ENCODE measurements around the gene ADRA2C.

ADRA2C gene

DNA sequence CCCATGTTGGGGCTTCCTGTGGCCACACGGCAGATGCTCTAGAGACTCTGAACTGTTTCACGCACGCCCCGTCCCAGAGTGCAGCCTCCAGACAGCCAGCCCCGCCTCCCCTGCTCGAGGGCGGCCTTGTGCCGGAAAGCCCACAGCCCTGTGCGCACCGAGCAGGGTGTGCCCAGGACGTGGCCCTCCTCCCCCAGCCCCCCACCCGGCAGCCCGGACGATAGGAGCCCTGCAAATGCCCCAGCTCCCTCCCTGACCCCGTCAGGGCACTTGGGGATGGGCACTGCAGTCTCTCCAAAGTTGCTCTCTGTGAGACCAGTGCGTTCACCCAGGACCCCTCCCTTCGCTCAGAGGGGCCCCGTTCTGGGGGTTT is 37.3 kb downstream of the ADRA2C start:
- H3K79me2 ChIP-seq (ENCODE audit: low read length), result no peaks in the 10 kb centered on the region
- no peaks in the 10 kb centered on the region for H3K4me1 ChIP-seq (ENCODE audit: low read length)
- H3K27ac ChIP-seq (ENCODE audit: low read length), result no peak overlapping the region
- H3K36me3 ChIP-seq (replicated peaks; ENCODE audit: low read depth, low read length), result no peaks in the 10 kb centered on the region
- H3K9me3 ChIP-seq (ENCODE audit: insufficient read depth, low read length), result no peaks in the 10 kb centered on the region
- no peak overlapping the region for H3K4me3 ChIP-seq (ENCODE audit: low read length)
- H3K4me2 ChIP-seq (ENCODE audit: low read length), result no peak overlapping the region
- no peak overlapping the region for H2AFZ ChIP-seq (ENCODE audit: low read depth, low read length)
- H3K9ac ChIP-seq (ENCODE audit: low read length), result no peak overlapping the region
- TF ChIP-seq, protein P1, sequence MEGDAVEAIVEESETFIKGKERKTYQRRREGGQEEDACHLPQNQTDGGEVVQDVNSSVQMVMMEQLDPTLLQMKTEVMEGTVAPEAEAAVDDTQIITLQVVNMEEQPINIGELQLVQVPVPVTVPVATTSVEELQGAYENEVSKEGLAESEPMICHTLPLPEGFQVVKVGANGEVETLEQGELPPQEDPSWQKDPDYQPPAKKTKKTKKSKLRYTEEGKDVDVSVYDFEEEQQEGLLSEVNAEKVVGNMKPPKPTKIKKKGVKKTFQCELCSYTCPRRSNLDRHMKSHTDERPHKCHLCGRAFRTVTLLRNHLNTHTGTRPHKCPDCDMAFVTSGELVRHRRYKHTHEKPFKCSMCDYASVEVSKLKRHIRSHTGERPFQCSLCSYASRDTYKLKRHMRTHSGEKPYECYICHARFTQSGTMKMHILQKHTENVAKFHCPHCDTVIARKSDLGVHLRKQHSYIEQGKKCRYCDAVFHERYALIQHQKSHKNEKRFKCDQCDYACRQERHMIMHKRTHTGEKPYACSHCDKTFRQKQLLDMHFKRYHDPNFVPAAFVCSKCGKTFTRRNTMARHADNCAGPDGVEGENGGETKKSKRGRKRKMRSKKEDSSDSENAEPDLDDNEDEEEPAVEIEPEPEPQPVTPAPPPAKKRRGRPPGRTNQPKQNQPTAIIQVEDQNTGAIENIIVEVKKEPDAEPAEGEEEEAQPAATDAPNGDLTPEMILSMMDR (IDR thresholded peaks at IDR 0.05; ENCODE audit: low read depth, low read length), result no peak
- no peak for TF ChIP-seq EZH2phosphoT487 (IDR thresholded peaks at IDR 0.05; ENCODE audit: low read depth)
- H3K27me3 ChIP-seq (ENCODE audit: low read depth, low read length), result peaks cover 5% of the 10 kb centered on the region; the same call in 1 of the 2 replicates
- no peaks in the 10 kb centered on the region for H4K20me1 ChIP-seq (ENCODE audit: insufficient read depth, low read length)

DNA sequence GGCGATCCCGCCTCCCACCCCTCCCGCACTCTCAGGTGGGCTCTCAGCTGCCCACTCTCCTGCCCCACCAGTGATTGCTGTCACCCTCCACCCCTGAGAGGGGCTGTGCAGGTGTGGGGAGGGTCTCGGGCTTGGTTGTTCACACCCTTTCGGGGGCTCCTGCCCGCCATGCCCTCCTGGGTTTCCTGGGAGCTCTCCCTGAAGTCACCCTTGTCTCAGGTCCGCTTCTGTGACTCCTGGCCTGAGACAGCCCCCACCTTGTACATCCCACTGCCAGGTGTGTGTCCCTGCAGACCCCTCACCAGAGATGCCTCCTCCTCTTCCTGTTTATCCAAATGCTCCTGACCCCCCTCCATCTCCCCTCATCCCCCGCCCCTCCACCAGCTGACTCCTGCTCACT is 37.8 kb downstream of the ADRA2C start:
- H3K27ac ChIP-seq (ENCODE audit: low read length), result no peak overlapping the region
- TF ChIP-seq, protein P1 (IDR thresholded peaks at IDR 0.05; ENCODE audit: low read depth, low read length), result no peak
- no peak for TF ChIP-seq EZH2phosphoT487 (IDR thresholded peaks at IDR 0.05; ENCODE audit: low read depth)
- H3K27me3 ChIP-seq (ENCODE audit: low read depth, low read length), result peaks cover 5% of the 10 kb centered on the region; the same call in 1 of the 2 replicates
- H2AFZ ChIP-seq (ENCODE audit: low read depth, low read length), result no peak overlapping the region
- H3K4me2 ChIP-seq (ENCODE audit: low read length), result no peak overlapping the region
- H3K9ac ChIP-seq (ENCODE audit: low read length), result no peak overlapping the region
- no peaks in the 10 kb centered on the region for H3K79me2 ChIP-seq (ENCODE audit: low read length)
- H4K20me1 ChIP-seq (ENCODE audit: insufficient read depth, low read length), result no peaks in the 10 kb centered on the region
- H3K36me3 ChIP-seq (replicated peaks; ENCODE audit: low read depth, low read length), result no peaks in the 10 kb centered on the region
- H3K9me3 ChIP-seq (ENCODE audit: insufficient read depth, low read length), result no peaks in the 10 kb centered on the region
- no peak overlapping the region for H3K4me3 ChIP-seq (ENCODE audit: low read length)
- no peaks in the 10 kb centered on the region for H3K4me1 ChIP-seq (ENCODE audit: low read length)

DNA sequence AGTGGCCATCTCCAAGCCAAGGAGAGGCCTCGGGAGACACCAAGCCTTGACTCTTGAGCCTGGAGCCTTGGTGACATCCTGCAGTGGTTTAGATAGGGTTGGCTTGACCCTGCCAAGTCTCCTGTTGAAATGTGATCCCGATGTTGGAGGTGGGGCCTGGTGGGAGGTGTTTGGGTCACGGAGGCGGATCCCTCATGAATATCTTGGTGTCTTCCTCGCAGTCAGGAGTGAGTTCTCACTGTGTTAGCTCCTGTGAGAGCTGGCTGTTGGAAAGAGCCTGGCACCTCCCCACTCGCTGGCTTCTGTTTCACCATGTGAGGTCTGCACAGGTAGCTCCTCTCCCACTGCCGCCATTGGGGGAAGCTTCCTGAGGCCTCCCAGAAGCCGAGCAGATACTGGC is 38.8 kb downstream of the ADRA2C start:
- no peak overlapping the region for H3K4me2 ChIP-seq (ENCODE audit: low read length)
- no peak overlapping the region for H3K9ac ChIP-seq (ENCODE audit: low read length)
- no peak overlapping the region for H3K27ac ChIP-seq (ENCODE audit: low read length)
- H3K9me3 ChIP-seq (ENCODE audit: insufficient read depth, low read length), result no peaks in the 10 kb centered on the region
- H3K4me3 ChIP-seq (ENCODE audit: low read length), result no peak overlapping the region
- H3K79me2 ChIP-seq (ENCODE audit: low read length), result no peaks in the 10 kb centered on the region
- H2AFZ ChIP-seq (ENCODE audit: low read depth, low read length), result no peak overlapping the region
- H3K27me3 ChIP-seq (ENCODE audit: low read depth, low read length), result peaks cover 5% of the 10 kb centered on the region; the same call in 1 of the 2 replicates
- no peaks in the 10 kb centered on the region for H3K4me1 ChIP-seq (ENCODE audit: low read length)
- H4K20me1 ChIP-seq (ENCODE audit: insufficient read depth, low read length), result no peaks in the 10 kb centered on the region
- H3K36me3 ChIP-seq (replicated peaks; ENCODE audit: low read depth, low read length), result no peaks in the 10 kb centered on the region
- TF ChIP-seq, protein P1 (IDR thresholded peaks at IDR 0.05; ENCODE audit: low read depth, low read length), result no peak
- no peak for TF ChIP-seq EZH2phosphoT487 (IDR thresholded peaks at IDR 0.05; ENCODE audit: low read depth)

DNA sequence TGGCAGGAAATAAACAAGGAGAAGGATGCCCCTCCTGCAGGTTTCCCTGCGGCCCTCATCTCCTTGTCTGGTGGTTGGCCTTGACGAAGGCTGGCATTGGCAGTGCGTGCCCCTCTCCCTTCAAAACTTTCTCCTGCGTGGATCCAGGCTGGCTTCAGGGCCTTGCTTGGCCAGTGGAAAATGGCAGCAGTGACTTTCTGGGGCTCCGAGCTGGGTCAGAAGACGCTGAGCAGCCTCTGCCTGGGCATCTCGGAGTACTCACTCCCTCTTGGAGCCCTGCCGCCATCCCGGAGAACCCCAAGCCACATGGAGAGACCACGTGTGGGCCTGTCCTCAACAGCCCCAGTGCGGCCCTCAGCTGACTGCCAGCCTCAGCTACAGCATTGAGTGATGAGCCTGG is 39.5 kb downstream of the ADRA2C start:
- H3K9ac ChIP-seq (ENCODE audit: low read length), result no peak overlapping the region
- TF ChIP-seq, protein P1 (IDR thresholded peaks at IDR 0.05; ENCODE audit: low read depth, low read length), result no peak
- TF ChIP-seq EZH2phosphoT487 (IDR thresholded peaks at IDR 0.05; ENCODE audit: low read depth), result no peak
- H3K36me3 ChIP-seq (replicated peaks; ENCODE audit: low read depth, low read length), result no peaks in the 10 kb centered on the region
- no peak overlapping the region for H2AFZ ChIP-seq (ENCODE audit: low read depth, low read length)
- H3K4me3 ChIP-seq (ENCODE audit: low read length), result no peak overlapping the region
- H3K4me1 ChIP-seq (ENCODE audit: low read length), result no peaks in the 10 kb centered on the region
- peaks cover 5% of the 10 kb centered on the region; the same call in 1 of the 2 replicates for H3K27me3 ChIP-seq (ENCODE audit: low read depth, low read length)
- no peak overlapping the region for H3K4me2 ChIP-seq (ENCODE audit: low read length)
- no peaks in the 10 kb centered on the region for H3K9me3 ChIP-seq (ENCODE audit: insufficient read depth, low read length)
- no peak overlapping the region for H3K27ac ChIP-seq (ENCODE audit: low read length)
- no peaks in the 10 kb centered on the region for H3K79me2 ChIP-seq (ENCODE audit: low read length)
- H4K20me1 ChIP-seq (ENCODE audit: insufficient read depth, low read length), result no peaks in the 10 kb centered on the region
